Hematopoietic multipotent progenitor cell treated with erythropoietin and hydrocortisone succinate and interleukin-3 and kit ligand, for 6 days (in vitro differentiated cells): Measurements from ENCODE around the gene HEY2.

Experiments used
- DNase-seq: peaks from one replicate; pipeline ENCODE4 v3.0.0-alpha.2; 2015

Gene HEY2

GRCh38 chr6:125745281-125746018 is 4.0 kb upstream of the HEY2 start:
- no peak for DNase-seq

- no peak for DNase-seq
These were observed 3.4 kb upstream of the HEY2 start for GRCh38 chr6:125746019-125746414.

- peak; percentile 74 for DNase-seq
These were observed 2.5 kb upstream of the HEY2 start for GRCh38 chr6:125746731-125747588.

- DNase-seq: peak; percentile 36
These were observed 1.6 kb upstream of the HEY2 start for GRCh38 chr6:125747589-125748405.

- peak; percentile 44 for DNase-seq
These were observed 843 bp upstream of the HEY2 start for GRCh38 chr6:125748406-125749172.

- DNase-seq: peak; percentile 46
These were observed 646 bp downstream of the HEY2 start for GRCh38 chr6:125749865-125750691.

GRCh38 chr6:125750692-125751333 is 1.4 kb downstream of the HEY2 start:
- no peak for DNase-seq

- no peak for DNase-seq
These were observed 2.0 kb downstream of the HEY2 start for GRCh38 chr6:125751334-125751916.

- DNase-seq: no peak
These were observed 3.3 kb downstream of the HEY2 start for GRCh38 chr6:125752773-125753172.

- peak; percentile 43 for DNase-seq
These were observed 3.9 kb downstream of the HEY2 start for GRCh38 chr6:125753218-125753936.

GRCh38 chr6:125753937-125754259 is 4.5 kb downstream of the HEY2 start:
- no peak for DNase-seq

GRCh38 chr6:125754566-125754965 is 5.1 kb downstream of the HEY2 start:
- no peak for DNase-seq

GRCh38 chr6:125759184-125759902 is 9.9 kb downstream of the HEY2 start:
- DNase-seq: no peak

- no peak for DNase-seq
These were observed 10.6 kb downstream of the HEY2 start for GRCh38 chr6:125759959-125760457.

GRCh38 chr6:125764121-125764671 is 14.8 kb downstream of the HEY2 start:
- DNase-seq: no peak

- no peak for DNase-seq
These were observed 16.5 kb downstream of the HEY2 start for GRCh38 chr6:125765944-125766343.

GRCh38 chr6:125766641-125767040 is 17.2 kb downstream of the HEY2 start:
- DNase-seq: no peak

GRCh38 chr6:125769147-125769783 is 19.8 kb downstream of the HEY2 start:
- DNase-seq: no peak
